HEK293 (cell line): ENCODE data around the gene DZIP1.

Experiments used
- CTCF ChIA-PET: fragments of 350-600 bp; formaldehyde crosslinking; extraction: SDS; loops from one replicate; lab custom pipeline; 2021; ENCODE audit warnings: antibody characterized with exemption; lab: Yijun Ruan, JAX
- POLR2A ChIA-PET: fragments of 300-600 bp; formaldehyde crosslinking; extraction: SDS; loops from one replicate; lab custom pipeline; 2020; ENCODE audit warnings: antibody characterized with exemption, inconsistent platforms; lab: Yijun Ruan, JAX
- H3K27ac ChIP-seq: fragments of 200-500 bp; sonication (Bioruptor generic); 2 replicates; pipeline ENCODE4 v1.5.1; 2014; ENCODE audit warnings: low read depth, low read length, control low read depth, inconsistent platforms; ENCODE audit errors: extremely low read depth
- H3K36me3 ChIP-seq, 2 experiments: fragments of 200-500 bp in 1 of 2; sonication (Bioruptor generic) in 1 of 2; 1 replicate in 1 of 2; 2 replicates in 1 of 2; pipeline ENCODE4 v1.5.1; 2014 to 2017; ENCODE audit warnings: inconsistent platforms in 2 of 2, low read length in 2 of 2; ENCODE audit not compliant: control insufficient read depth in 2 of 2, insufficient read depth in 1 of 2
- H3K4me1 ChIP-seq: fragments of 200-500 bp; sonication (Bioruptor generic); 2 replicates; pipeline ENCODE4 v1.5.1; 2014; ENCODE audit warnings: mild to moderate bottlenecking, low read length, inconsistent platforms; ENCODE audit not compliant: control insufficient read depth, insufficient read depth
- H3K4me3 ChIP-seq: 2 replicates; pipeline ENCODE4 v1.5.1; 2011; ENCODE audit warnings: low read depth, mild to moderate bottlenecking, control low read depth, low read length, moderate library complexity
- H3K9me3 ChIP-seq: fragments of 200-500 bp; sonication (Bioruptor generic); 2 replicates; pipeline ENCODE4 v1.5.1; 2014; ENCODE audit warnings: low read depth, low read length, inconsistent platforms; ENCODE audit not compliant: control insufficient read depth, insufficient read depth
- CTCF ChIP-seq: fragments of 450-650 bp; formaldehyde crosslinking; IDR thresholded peaks from 2 replicates; pipeline ENCODE4 v1.5.1; 2016; ENCODE audit warnings: missing biosample characterization, missing genetic modification characterization
- EGR2 ChIP-seq: fragments of 450-650 bp; formaldehyde crosslinking; IDR thresholded peaks from 2 replicates; pipeline ENCODE4 v1.5.1; 2016; ENCODE audit warnings: low read depth, missing biosample characterization, missing genetic modification characterization
- KLF10 ChIP-seq: fragments of 450-650 bp; IDR thresholded peaks from 2 replicates; pipeline ENCODE4 v1.5.1; 2018; ENCODE audit warnings: missing biosample characterization, mild to moderate bottlenecking, missing genetic modification characterization
- KLF8 ChIP-seq: fragments of 450-650 bp; formaldehyde crosslinking; IDR thresholded peaks from 2 replicates; pipeline ENCODE4 v1.5.1; 2016; ENCODE audit warnings: missing biosample characterization, missing genetic modification characterization
- RBAK ChIP-seq: fragments of 450-650 bp; formaldehyde crosslinking; IDR thresholded peaks from 2 replicates; pipeline ENCODE4 v1.5.1; 2016; ENCODE audit warnings: missing biosample characterization, missing genetic modification characterization
- REPIN1 ChIP-seq: fragments of 450-650 bp; formaldehyde crosslinking; IDR thresholded peaks from 2 replicates; pipeline ENCODE4 v1.5.1; 2017; ENCODE audit warnings: missing biosample characterization, missing genetic modification characterization, low read depth
- SETDB1 ChIP-seq: IDR thresholded peaks from one replicate; pipeline ENCODE4 v1.6.1; 2017; ENCODE audit warnings: mild to moderate bottlenecking, low read length, moderate library complexity, mixed read lengths; ENCODE audit not compliant: insufficient read length
- YY2 ChIP-seq: fragments of 450-650 bp; formaldehyde crosslinking; IDR thresholded peaks from 2 replicates; pipeline ENCODE4 v1.5.1; 2016; ENCODE audit warnings: missing biosample characterization, missing genetic modification characterization
- ZBTB26 ChIP-seq: fragments of 450-650 bp; formaldehyde crosslinking; optimal IDR thresholded peaks from 2 replicates; pipeline ENCODE3; 2016; ENCODE audit warnings: missing biosample characterization, mild to moderate bottlenecking, missing genetic modification characterization
- ZBTB6 ChIP-seq: fragments of 450-650 bp; formaldehyde crosslinking; IDR thresholded peaks from 2 replicates; pipeline ENCODE4 v1.5.1; 2017; ENCODE audit warnings: missing biosample characterization, missing genetic modification characterization
- ZNF280D ChIP-seq: fragments of 450-650 bp; formaldehyde crosslinking; IDR thresholded peaks from 2 replicates; pipeline ENCODE4 v1.5.1; 2016; ENCODE audit warnings: missing biosample characterization, missing genetic modification characterization
- ZNF292 ChIP-seq: fragments of 450-650 bp; formaldehyde crosslinking; IDR thresholded peaks from 2 replicates; pipeline ENCODE4 v1.5.1; 2016; ENCODE audit warnings: low read depth, missing biosample characterization, missing genetic modification characterization, borderline replicate concordance
- ZNF354C ChIP-seq: fragments of 450-650 bp; formaldehyde crosslinking; IDR thresholded peaks from 2 replicates; pipeline ENCODE4 v1.5.1; 2016; ENCODE audit warnings: missing biosample characterization, missing genetic modification characterization, low read depth, borderline replicate concordance
- ZNF391 ChIP-seq: fragments of 450-650 bp; formaldehyde crosslinking; IDR thresholded peaks from 2 replicates; pipeline ENCODE4 v1.5.1; 2016; ENCODE audit warnings: low read depth, missing biosample characterization, missing genetic modification characterization, borderline replicate concordance
- ZNF48 ChIP-seq: fragments of 450-650 bp; formaldehyde crosslinking; IDR thresholded peaks from 2 replicates; pipeline ENCODE4 v1.5.1; 2016; ENCODE audit warnings: missing biosample characterization, missing genetic modification characterization
- ZNF513 ChIP-seq: fragments of 450-650 bp; IDR thresholded peaks from 2 replicates; pipeline ENCODE4 v1.5.1; 2018; ENCODE audit warnings: missing biosample characterization, missing genetic modification characterization
- ZNF518A ChIP-seq: fragments of 450-650 bp; formaldehyde crosslinking; conservative IDR thresholded peaks from 2 replicates; pipeline ENCODE4 v1.5.1; 2016; ENCODE audit warnings: low read depth, missing biosample characterization, missing genetic modification characterization
- ZNF580 ChIP-seq: fragments of 450-650 bp; formaldehyde crosslinking; IDR thresholded peaks from 2 replicates; pipeline ENCODE4 v1.5.1; 2016; ENCODE audit warnings: missing biosample characterization, missing genetic modification characterization
- ZNF654 ChIP-seq: fragments of 450-650 bp; formaldehyde crosslinking; IDR thresholded peaks from 2 replicates; pipeline ENCODE4 v1.5.1; 2016; ENCODE audit warnings: low read depth, missing biosample characterization, missing genetic modification characterization
- ZSCAN16 ChIP-seq: fragments of 450-650 bp; formaldehyde crosslinking; IDR thresholded peaks from 2 replicates; pipeline ENCODE4 v1.5.1; 2016; ENCODE audit warnings: missing biosample characterization, missing genetic modification characterization

The DZIP1 gene

GRCh38 chr13:95601216-95601615, 43.3 kb downstream of the DZIP1 start (continued):
- TF ChIP-seq ZNF518A (tag by site-specific recombination), result no peak
- TF ChIP-seq ZNF280D, result no peak
- TF ChIP-seq ZBTB6, result no peak

- no peak for TF ChIP-seq ZNF292
- TF ChIP-seq KLF8 (tag by site-specific recombination), result no peak
- no peak for TF ChIP-seq ZBTB26 (tag by site-specific recombination)
- no peak for TF ChIP-seq ZNF580 (tag by site-specific recombination)
- TF ChIP-seq YY2 (tag by site-specific recombination), result no peak
- ChIA-PET CTCF (no interaction called here), POLR2A (no interaction called here)
- Histone ChIP-seq H3K27ac (no peak overlapping the region), H3K4me1 (no peaks in the 10 kb centered on the region), H3K36me3 (peaks cover 16 to 69% of the 10 kb centered on the region in 2 experiments), H3K4me3 (no peak overlapping the region), H3K9me3 (no peaks in the 10 kb centered on the region)
These were observed 47.8 kb downstream of the DZIP1 start for GRCh38 chr13:95596701-95597100.

GRCh38 chr13:95593462-95593861, 51.0 kb downstream of the DZIP1 start:
- ChIA-PET CTCF (no interaction called here), POLR2A (no interaction called here)
- Histone ChIP-seq H3K27ac (no peak overlapping the region), H3K36me3 (peaks cover 20 to 69% of the 10 kb centered on the region in 2 experiments), H3K4me3 (no peak overlapping the region), H3K9me3 (no peaks in the 10 kb centered on the region), H3K4me1 (no peaks in the 10 kb centered on the region)
- TF ChIP-seq REPIN1 (tag by site-specific recombination) (no peak), ZNF48 (tag by site-specific recombination) (no peak), ZNF354C (tag by site-specific recombination) (no peak), ZNF513 (no peak), ZSCAN16 (tag by site-specific recombination) (no peak), KLF10 (no peak), EGR2 (no peak), ZNF654 (tag by site-specific recombination) (no peak), SETDB1 (no peak), RBAK (no peak), CTCF (tag by site-specific recombination) (no peak), ZNF391 (no peak)
